Hematopoietic multipotent progenitor cell (in vitro differentiated cells): ENCODE data around the gene SHC2. TPM values are rescaled to one million over a fixed set of nuclear protein-coding genes. Genes with fewer than 3 reads are reported as not detected.
A peak's percentile ranks its signal among the peaks of the same experiment; 100 is the strongest.
"Not testable (repeated sequence)": the region's sequence is repeated elsewhere in the genome, so short reads cannot be mapped to it uniquely, and the experiment has no call there.

ENCODE experiments used
- DNase-seq, 3 donors: peaks; one replicate each; pipeline ENCODE4 v3.0.0-alpha.2; 2011 to 2015; ENCODE audit warnings: low read depth in 2 of 3, low spot score in 2 of 3
- total RNA-seq: library from RNA; depleted of rRNA; stranded (reverse); fragments of >200 nt; gene quantifications from one replicate; pipeline ENCODE4 v1.2.3, GENCODE V29; 2012

Gene SHC2
- total RNA-seq, 1 donor = under 0.01 TPM

DNA sequence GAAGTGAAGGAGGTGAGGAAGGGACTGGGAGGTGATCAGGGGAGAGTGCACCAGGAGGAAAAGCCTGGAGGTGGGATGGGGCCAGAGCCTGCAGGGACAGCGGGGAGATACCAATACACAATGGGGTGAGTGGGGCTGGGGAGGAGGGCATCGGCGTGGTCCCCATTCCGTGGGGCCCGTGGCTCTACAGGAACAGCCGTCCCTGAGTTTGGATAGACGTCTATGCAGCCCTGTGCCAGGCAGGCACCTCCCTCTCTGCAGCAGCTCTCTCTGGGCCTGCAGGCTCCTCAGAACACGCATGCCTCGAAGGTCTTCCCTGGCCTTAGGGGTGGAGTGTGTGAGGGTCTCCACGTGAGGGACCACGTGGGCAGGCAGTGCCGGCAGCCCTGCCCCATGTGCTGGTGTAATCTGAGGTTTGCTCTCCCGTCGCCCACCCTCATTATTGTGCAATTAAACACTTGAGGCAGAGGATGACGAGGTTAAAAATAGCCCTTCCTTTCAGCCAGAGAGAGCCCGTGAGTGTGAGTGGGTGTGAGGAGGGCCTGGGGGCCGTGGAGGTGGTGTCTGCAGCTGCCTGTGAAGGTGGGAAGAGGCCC lies 68.4 kb downstream of the SHC2 start:
- DNase-seq = no peak

DNA sequence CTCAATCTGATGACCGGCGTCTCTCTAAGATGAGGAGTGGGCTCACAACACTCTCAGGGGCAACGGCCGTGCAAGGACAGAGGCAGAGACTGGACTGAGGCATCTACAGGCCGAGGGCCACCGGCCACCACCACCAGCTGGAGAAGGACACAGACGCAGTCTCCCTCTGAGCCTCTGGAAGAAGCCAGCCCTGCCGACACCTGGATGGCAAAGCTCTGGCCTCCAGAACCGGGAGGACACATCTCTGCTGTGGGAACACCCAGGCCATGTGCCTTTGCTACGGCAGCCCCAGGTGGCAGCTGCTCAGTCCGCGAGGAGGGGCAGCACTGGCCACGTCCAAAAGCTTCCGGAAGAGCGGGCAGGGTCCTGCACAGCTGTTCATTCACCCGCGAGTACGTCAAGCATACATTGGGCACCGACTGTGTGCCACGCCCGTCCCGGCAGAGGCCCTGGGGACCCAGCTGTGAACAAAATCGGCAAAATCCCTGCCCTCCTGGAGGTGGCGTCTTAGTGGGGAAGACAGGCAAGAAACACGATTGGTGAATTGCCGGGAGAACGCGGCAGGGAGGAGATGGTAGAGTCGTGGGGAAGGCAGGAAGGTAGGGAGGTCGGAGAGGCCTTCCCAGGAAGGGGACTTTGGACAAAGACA lies 69.0 kb downstream of the SHC2 start:
- DNase-seq = no peak

DNA sequence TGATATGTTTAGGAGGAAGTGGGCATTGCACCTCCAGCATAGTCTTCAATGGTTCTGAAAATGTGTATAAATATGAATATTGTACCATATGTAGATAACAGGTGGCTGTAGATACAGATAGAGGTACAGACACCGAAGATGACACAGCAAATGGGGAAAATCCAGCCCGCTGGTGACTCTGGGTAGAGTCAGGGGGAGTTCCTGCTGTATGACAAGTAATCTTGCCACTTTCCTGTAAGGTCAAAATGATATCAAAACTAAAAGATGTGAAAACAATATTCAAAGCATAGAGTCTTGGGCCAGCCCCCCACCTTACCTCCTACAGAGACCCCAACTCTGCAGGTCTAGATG lies 69.7 kb downstream of the SHC2 start:
- no peak for DNase-seq

DNA sequence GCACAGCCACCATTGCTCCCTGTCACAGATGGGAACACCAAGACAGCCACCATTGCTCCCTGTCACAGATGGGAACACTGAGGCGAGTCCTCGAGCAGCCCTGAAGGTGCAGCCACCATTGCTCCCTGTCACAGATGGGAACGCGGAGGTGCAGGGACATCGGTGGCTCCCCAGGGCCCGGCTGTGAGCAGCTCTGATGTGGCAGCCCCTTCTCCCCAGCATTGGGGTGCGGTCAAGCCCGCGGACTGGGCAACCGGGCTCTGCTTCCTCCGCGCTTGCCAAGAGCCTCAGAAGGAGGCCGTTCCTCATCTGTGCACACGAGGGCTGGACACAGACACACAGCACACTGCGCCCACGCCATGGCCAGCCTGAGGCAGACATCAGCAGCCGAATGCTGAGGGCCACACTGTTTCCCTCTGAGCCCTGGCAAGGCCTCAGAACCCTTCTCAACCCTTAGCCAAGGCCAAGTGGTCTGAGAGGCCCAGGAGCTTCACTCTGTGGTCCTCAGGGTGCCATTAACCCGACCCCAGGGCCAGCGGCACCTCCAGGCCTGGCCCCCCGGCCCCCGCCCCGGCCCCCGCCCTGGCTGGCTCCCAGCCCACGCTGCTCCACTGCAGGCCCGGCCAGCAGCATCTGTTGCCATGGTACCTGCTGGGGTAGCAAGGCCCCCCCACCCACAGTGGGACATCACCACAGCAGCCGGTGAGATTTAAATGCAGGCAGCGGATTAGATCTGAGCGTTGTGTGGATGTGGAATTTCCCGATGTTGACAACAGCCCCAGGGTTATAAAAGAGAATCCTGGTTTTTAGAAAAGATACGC lies 70.2 kb downstream of the SHC2 start:
- DNase-seq = no peak

DNA sequence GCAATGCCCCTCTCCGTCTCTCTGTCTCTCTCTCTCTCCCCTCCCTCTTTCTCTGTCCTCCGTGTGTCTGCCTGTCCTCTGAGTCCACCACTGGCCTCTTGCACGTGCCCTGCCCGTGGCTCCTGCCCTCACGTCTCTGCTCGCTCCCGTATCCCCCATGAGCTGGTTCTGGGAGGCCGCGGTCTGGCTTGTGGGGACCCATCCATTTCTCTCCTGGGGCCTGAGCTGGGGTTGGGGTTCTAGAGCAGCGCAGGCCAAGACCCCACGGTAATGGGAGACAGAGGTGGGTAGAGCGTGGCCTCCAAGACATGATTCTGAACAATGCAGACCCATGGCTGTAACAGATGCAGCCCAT lies 70.9 kb downstream of the SHC2 start:
- DNase-seq = no peak

DNA sequence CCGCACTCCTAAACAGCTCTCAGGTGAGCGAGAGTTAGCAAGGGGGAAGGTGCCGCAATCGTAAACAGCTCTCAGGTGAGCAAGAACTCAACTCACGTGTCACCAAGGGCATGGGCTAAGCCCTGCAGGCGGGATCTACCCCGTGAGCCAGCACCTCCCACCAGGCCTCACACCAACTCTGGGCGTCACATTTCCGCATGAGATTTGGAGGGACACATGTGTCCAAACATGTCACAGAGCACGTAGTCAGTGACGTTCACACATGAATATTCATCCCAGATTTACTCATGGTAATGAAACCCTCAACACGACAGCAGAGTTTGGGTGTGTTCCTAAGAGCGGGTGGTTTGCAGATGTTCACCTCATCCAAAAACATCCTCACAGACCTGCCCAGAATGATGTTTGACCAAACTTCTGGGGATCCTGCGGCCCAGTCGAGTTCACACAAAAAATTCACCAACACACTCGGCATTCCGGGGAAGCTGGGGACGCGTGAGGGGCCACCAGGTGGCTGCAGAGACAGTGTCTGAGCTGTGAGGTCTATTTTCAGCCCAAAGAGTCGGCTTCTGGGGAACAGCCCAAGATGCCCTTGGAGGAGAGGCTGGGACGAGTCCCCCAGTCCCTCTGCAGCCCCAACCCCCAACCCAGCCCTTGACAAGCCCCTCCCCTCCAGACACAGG lies 71.4 kb downstream of the SHC2 start:
- DNase-seq = no peak

DNA sequence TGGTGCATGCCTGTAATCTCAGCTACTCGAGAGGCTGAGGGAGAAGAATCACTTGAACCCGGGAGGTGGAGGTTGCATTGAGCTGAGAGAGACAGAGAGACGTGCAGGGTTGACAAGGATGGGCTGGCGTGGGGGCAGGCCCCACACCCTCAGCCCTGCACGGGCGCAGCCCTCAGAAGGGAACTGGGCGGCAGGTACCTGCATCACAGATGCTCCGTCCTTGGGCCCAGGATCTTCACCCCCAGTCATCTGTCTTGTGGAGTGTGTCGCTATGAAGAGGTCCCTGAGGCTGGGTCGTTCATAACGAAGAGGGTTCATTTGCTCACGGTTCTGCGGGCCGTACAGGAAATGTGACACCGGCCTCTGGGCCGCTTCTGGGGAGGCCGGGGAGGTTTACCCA lies 72.1 kb downstream of the SHC2 start:
- no peak for DNase-seq

DNA sequence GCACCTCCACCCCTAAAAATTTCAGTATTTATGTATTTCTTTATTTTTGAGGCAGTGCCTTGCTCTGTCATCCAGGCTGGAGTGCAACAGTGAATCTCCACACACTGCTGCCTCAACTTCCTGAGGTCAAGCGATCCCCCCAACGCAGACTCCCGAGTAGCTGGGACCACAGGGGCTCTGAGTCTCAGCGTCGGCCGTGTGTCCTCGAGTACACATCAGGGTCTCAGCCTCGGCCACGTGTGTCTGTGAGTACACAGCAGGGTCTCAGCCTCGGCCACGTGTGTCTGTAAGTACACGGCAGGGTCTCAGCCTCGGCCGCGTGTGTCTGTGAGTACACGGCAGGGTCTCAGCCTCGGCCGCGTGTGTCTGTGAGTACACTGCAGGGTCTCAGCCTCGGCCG lies 73.1 kb downstream of the SHC2 start:
- no peak for DNase-seq

DNA sequence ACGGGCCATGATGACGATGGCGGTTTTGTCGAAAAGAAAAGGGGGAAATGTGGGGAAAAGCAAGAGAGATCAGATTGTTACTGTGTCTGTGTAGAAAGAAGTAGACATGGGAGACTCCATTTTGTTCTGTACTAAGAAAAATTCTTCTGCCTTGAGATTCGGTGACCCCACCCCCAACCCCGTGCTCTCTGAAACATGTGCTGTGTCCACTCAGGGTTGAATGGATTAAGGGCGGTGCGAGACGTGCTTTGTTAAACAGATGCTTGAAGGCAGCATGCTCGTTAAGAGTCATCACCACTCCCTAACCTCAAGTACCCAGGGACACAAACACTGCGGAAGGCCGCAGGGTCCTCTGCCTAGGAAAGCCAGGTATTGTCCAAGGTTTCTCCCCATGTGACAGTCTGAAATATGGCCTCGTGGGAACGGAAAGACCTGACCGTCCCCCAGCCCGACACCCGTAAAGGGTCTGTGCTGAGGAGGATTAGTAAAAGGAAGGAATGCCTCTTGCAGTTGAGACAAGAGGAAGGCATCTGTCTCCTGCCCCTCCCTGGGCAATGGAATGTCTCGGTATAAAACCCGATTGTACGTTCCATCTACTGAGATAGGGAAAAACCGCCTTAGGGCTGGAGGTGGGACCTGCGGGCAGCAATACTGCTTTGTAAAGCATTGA lies 74.1 kb downstream of the SHC2 start:
- DNase-seq = not testable (repeated sequence)

DNA sequence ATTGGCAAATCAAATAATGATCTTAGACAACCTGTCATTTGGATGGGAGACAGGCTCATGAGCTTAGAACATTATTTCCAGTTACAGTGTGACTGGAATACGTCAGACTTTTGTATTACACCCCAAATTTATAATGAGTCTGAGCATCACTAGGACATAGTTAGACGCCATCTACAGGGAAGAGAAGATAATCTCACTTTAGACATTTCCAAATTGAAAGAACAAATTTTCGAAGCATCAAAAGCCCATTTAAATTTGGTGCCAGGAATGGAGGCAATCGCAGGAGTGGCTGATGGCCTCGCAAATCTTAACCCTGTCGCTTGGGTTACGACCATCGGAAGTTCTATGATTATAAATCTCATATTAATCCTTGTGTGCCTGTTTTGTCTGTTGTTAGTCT lies 74.6 kb downstream of the SHC2 start:
- DNase-seq = not testable (repeated sequence)

DNA sequence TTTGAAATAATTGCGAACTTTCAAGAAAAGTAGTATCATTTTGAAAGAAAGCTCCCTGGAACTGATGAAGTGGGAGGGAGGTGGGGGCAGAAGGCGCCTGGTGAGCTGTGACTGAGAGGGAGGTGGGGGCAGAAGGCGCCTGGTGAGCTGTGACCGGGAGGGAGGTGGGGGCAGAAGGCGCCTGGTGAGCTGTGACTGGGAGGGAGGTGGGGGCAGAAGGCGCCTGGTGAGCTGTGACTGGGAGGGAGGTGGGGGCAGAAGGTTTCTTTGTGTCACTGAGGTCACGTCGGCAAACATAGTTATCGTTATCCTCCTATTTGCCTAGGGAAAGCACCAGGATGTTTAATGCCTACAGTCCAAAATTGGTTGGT lies 76.0 kb downstream of the SHC2 start:
- DNase-seq = peak in 1 of 3 donors; percentile 9

DNA sequence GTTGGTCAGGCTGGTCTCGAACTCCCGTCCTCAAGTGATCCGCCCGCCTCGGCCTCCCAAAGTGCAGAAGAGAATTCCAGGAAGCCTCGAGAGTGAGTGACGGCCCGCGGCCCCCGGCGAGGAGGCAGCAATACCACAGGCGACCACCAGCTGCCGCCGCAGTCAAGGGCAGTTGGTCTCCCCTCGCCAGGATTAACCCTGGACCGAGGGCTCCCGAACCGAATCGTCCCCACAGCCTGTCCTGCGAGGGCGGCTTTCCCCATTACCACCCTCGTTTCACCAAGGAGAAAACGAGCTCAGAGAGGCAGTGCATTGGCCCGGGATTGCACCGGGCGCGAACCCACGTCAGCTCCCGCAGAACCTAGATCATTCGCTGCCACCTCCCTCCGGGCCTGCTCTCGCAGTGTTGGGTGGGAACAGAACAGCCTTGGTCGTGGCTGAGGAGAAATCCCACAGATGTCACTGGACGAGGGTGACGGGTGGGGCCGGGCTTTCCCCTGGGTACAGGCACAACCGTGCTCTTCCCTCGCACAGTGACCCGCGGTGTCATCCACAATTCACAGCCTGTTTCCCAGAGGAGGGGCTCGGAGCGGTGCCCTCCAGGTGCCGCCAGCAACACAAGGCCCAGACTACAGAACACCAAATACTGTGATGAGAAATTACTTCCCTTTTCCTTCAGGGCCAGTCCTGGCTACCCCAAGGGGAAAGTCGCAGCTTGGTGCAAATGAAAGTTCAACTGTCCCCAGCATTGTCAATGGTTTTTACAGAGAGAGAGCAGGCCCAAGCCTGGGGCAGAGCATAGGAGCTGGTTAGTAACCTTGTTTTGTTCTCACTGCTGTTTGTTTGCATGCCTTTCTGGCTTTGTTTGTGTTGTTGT lies 76.7 kb downstream of the SHC2 start:
- peak in 1 of 3 donors; percentile 22 for DNase-seq

DNA sequence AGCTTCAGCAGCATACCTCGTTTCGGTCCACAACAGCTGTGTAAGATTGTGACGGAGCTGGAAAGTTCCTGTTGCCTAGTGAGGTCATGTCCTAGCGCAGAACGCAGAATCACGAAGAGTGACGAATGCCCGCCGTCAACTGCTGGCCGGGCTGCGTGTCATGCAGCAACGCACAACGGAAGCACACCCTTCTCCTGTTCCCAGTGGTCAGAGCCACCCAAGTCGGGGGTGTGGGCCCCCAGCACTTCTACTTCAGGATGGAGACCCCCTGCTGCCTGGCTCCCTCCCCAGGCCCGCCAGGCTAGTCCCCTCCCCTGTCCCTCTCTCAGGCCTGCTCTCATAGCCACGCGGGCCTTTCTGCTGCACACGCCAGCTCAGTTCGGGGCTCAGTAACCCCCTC lies 77.8 kb downstream of the SHC2 start:
- no peak for DNase-seq

DNA sequence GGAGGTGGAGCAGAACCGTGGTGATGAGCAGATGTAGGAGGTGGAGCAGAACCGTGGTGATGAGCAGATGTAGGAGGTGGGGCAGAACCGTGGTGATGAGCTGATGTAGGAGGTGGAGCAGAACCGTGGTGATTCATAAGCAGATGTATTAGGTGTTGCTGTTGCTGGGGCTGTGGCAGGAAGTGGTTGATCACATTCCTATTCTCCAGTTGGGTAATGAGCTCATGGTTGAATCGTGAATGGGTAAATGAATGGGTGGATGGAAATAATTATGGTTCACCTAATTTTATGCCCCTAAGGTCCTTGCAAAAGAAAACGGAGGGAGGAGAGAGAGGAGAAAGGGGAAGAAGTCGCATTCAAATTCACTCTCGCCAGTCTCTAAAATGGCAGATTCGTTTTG lies 78.3 kb downstream of the SHC2 start:
- peak in 1 of 3 donors; percentile 18 for DNase-seq

DNA sequence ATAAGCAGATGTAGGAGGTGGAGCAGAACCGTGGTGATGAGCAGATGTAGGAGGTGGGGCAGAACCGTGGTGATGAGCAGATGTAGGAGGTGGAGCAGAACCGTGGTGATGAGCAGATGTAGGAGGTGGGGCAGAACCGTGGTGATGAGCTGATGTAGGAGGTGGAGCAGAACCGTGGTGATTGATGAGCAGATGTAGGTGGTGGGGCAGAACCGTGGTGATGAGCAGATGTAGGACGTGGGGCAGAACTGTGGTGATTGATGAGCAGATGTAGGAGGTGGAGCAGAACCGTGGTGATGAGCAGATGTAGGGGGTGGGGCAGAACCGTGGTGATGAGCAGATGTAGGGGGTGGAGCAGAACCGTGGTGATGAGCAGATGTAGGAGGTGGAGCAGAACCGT lies 78.9 kb downstream of the SHC2 start:
- not testable (repeated sequence) for DNase-seq

DNA sequence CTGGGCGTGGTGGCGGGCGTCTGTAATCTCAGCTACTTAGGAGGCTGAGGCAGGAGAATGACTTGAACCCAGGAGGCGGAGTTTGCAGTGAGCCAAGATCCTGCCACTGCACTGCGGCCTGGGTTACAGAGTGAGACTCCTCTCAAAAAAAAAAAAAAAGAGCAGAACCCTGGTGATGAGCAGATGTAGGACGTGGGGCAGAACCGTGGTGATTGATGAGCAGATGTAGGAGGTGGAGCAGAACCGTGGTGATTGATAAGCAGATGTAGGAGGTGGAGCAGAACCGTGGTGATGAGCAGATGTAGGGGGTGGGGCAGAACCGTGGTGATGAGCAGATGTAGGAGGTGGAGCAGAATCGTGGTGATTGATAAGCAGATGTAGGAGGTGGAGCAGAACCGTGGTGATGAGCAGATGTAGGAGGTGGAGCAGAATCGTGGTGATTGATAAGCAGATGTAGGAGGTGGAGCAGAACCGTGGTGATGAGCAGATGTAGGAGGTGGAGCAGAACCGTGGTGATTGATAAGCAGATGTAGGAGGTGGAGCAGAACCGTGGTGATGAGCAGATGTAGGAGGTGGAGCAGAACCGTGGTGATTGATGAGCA lies 80.1 kb downstream of the SHC2 start:
- DNase-seq = not testable (repeated sequence)

DNA sequence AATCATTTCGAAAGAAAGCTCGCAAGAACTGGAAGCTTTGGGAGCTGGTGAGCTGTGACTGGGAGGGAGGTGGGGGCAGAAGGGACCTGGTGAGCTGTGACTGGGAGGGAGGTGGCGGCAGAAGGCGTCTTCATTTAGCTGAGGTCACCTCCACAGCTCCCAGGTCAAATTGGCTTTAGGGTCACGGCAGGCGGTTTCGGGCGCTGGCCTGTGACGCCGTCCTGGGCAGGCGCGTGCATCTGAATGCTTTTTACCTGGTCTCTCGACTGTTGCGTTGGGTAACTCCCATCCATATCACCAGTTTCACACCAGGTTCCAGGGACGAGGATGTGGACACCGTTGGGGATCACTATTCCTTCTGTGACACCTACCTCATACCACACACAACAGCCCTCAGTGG lies 81.0 kb downstream of the SHC2 start:
- DNase-seq = no peak

DNA sequence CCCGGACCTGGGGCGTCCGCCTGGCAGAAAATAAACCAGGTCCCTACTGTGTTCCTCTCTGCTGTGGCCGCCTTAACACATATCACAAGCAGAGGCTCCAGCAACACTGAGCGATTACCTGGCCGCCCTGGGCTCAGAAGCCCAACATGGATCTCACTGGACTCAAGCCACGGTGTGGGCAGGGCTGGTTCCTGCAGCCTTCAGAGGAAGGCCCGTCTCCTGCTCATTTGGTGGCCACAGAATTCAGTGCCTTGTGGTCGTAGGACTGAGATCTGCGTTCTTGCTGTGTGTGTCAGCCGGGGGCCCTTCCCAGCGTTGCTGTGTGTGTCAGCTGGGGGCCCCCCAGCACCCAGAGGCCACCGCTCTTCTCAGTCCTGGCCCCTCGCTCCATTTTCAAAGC lies 82.1 kb downstream of the SHC2 start:
- DNase-seq = no peak

DNA sequence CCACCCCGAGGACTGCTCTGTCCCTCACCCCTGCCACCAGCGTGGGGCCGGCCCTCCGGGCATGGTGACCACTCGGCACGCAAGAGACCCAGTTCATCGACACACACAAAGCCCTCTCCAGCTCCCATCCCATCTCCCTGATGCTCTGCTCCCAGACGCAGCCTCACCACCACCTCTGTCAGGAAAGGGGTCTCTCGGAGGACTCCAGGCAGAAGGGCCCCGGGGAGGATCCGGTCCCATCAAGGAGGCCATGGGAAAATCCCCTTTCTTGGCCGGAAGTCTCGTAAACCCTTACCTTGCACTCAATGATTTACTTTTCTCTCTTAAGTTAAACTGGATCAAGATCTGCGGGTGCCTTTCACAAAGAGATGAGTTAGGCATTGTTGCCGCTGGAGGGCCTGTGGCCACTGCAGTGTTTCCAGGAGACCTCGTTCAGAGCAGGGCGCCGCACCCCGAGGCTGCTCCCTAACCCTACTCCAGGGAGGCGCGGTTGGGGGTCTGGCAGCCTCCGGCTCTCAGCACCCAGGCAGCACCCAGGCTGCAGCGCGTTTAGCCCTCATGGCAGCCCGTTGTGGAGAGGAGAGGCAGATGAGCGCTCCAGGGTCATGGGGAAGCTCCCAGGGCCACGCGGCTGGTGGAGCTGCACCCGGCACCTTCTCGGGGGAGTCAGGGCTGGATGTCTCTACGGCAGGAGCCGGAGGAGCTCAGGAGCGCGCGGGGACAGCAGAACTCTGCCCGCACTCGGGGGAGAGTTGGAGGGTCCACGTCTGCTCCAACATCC lies 82.8 kb downstream of the SHC2 start:
- no peak for DNase-seq
